Stimulated activated CD4-positive, alpha-beta T cell treated with anti-CD3 and anti-CD28 coated beads, TNF-alpha, amount 100 ng/mL, for 24 hours (primary cell): ENCODE data around the gene LTBP1.
"Not testable (repeated sequence)": the region's sequence is repeated elsewhere in the genome, so short reads cannot be mapped to it uniquely, and the experiment has no call there.

Source experiments
- DNase-seq, 3 experiments: peaks; one replicate each; pipeline ENCODE4 v3.0.0-alpha.2; 2020; ENCODE audit warnings: low read depth in 3 of 3

The LTBP1 gene

DNA sequence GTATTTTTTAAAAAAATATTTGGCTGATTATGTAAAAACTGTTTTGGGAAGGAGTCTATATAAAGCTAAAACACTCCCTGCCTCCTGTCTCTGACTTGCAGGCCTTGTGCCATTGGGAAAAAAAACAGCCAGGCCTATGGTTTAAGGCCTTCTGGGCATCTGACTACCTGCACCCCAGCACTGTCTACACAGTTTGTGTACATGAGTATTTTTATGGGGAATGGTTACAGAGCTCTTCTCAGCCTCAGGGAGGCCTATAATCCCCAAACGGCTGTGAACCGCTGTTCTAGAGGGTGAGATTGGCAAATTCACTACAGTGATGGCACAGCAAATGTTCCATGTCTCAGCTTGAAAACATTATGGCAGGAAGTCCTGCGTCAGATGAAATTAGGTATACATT lies 96.1 kb downstream of the LTBP1 start:
- no peak for DNase-seq

DNA sequence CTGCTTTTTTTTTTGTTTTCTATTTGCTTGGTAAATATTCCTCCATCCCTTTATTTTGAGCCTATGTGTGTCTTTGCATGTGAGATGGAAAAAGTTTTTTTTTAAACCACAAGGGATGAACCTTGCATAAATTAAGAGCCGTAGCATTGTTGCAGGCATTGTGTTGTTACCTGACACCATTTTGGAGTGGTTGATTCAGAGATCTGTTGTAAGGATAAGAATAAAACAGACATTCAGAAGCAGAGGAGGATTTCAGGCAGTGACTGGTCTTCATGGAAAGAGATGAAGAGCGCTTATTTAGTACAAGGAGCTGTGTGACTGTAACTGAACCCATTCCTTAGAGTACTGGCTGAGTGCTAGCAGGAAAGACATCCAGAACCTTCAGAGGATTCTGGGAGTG lies 101.2 kb downstream of the LTBP1 start:
- DNase-seq: no peak

DNA sequence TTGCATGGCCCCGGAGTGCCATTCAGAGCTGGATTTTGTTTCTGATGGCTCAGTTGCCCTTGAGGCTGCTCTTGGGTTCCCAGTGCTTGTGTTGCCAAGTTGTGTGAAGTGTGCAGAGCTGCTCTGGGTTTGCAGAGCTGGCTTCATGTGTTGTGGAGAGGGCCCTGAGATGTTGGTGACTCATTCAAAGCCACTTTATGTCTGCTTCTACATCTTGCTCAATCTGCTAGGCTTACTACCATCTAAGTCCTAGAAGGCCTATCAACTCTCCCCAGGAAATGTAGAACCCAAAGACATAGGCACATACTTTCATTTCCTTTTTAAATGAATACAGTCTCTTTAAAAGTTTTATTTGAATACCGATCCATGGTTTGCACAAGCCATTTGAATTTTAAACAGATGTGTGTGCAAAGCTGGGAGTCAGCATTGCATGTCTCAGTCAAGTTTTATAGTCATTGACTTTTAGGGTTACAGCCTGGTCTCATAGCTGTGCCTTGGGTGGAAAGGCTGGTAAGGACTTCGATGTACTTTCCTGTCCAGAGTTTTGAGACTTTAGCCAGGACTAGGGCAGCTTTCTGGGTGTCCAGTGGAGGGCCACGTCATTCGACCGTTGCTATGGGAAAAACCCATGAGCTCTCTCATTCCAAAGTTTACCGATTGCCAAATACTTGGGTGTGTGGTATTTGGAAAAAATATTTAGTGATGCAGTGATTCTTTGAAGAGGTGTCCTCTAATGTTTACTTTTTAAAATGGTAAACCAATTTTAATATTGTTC lies 105.0 kb downstream of the LTBP1 start:
- DNase-seq: no peak

DNA sequence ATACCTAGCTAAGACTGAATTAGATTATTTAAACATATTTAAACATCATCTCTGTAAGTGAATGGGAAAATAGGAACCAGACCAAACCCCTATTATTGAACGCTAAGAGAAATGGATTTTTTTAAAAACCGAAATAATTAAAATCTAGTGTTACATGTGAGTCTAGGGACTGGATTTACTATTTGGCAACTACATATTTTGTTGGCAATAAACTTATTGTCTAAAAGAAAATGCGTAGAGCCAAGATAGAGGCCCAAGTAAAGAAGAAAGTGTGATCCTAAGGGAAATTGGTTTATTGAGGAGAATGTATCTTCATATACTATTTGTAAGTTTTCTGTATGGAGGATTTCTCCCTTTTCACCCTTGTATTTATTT lies 105.6 kb downstream of the LTBP1 start:
- DNase-seq: no peak

DNA sequence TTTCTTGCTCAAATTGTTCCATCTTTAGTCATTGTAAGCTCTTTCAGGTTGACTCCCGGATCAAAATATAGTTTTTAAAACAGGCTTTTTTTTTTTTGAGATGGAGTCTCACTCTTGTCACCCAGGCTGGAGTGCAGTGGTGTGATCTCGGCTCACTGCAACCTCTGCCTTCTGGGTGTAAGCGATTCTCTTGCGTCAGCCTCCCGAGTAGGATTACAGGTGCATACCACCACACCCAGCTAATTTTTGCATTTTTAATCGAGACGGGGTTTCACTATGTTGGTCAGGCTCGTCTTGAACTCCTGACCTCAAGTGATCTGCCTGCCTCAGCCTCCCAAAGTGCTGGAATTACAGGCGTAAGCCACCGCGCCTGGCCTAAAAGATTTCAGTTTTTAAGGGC lies 106.0 kb downstream of the LTBP1 start:
- DNase-seq: not testable (repeated sequence)

DNA sequence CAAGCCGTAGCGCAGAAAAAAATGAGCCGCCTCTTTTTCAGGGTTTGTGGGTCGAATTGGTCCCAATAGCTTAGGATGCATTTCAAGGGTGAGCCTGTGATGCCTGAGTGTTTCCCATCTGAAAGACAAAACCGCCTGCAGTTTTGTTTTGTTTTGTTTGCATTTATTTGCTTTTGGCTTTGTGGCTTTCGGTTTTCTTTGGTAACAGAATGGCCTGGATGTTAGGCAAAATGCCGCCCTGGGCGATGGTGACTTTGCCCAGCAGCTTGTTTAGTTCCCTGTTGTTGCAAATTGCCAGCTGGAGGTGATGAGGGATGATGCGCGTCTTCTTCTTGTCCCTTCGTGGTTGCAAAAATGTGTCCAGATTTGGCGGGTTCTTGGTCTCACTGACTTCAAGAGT lies 109.4 kb downstream of the LTBP1 start:
- DNase-seq: no peak

DNA sequence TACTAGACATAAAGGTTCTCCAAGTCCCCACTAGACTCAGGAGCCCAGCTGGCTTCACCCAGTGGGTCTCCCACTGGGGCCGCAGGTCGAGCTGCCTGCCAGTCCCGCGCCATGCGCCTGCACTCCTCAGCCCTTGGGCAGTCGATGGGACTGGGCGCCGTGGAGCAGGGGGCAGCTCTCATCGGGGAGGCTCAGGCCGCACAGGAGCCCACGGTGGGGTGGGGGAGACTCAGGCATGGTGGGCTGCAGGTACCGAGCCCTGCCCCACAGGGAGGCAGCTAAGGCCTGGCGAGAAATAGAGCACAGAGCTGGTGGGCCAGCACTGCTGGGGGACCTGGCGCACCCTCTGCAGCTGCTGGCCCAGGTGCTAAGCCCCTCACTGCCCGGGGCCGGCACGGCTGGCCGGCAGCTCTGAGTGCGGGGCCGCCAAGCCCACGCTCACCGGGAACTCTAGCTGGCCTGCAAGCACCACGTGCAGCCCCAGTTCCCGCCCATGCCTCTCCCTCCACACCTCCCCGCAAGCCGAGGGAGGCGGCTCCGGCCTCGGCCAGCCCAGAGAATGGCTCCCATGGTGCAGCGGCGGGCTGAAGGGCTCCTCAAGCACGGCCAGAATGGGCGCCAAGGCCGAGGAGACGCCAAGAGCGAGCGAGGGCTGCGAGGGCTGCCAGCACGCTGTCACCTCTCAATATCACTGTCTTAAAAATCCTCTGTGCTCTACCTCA lies 110.7 kb downstream of the LTBP1 start:
- not testable (repeated sequence) for DNase-seq

DNA sequence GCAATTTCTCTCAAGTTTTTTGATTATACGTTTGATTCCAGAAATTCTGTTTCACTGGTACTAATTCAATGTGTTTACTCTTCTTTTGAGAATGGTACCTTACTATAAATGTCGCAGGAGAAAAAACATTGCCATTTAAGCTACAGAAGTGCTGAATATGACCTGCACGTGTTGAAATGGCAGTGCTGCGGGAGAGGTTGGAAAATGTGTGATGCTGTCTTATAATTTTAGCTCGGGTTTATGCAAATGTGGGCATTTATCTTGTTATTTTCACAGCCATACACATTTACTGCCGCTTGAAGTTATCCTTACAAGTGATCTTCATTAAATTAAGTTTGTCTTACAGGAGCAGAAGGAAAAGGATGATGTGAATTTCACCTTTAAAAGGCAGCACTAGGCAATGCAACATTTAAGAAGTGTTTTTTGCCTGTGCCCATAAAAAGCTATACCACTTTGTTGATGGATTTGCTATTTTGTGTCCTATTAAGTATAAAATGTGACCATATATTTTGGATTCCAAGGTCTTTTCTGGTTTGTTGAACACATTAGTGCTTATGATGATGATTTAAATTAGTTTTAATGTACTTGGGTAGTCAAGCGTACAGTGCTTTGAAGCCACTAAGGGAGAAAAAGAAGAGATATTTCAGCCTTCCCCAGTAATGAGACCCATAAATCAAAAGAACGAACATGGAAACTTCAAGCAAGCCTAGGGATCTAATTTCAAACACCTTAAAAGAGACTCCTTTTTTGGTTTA lies 112.1 kb downstream of the LTBP1 start:
- DNase-seq: no peak

DNA sequence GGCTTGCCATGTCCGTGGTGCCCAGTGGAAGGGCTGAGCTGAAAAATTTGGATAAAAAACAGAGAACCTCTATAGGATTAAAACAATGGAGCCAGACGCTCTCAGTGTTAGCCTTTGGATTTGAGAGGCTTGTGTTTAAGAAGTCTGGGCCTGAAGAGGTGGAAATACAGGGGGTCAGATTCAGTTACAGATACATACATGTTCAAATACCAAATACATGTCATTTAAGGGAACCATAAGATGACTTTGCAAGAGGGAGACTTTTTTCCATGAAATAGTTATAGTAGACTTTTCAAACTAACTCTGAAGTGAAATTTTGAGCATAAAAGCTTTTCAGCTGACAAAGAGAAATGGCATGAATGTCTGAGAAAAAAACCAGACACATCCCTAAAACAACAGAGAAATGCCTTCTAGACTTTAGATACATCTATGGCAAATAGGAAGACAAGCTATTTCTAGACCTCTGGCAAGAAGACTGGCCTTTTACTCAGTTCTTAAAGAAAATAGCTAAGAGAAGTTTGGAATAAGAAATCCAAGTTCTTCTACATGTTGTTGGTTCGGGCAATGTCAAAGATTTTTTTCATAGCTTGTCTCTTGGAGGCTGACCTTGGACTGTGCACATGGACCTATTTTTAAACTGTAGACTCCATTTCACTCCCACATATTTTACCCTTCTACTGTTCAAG lies 112.9 kb downstream of the LTBP1 start:
- DNase-seq: no peak

DNA sequence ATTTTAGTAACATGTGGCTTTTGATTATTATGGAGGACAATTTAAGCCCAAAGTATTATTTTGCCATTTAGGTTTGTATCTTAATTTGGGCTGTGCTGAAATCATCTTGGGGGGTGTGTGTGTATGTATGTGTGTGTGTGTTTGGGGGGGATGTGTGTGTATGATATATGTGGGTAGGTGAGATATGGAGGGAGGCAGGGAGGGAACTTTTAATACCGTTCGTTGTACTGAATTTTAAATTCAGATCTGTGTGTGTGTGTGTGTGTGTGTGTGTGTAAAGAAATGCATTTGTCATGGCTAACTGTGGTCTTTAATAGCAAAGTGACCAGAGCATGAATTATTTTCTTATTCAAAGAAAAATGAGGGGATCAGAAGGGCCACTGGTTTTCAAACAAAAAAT lies 113.7 kb downstream of the LTBP1 start:
- DNase-seq: no peak

DNA sequence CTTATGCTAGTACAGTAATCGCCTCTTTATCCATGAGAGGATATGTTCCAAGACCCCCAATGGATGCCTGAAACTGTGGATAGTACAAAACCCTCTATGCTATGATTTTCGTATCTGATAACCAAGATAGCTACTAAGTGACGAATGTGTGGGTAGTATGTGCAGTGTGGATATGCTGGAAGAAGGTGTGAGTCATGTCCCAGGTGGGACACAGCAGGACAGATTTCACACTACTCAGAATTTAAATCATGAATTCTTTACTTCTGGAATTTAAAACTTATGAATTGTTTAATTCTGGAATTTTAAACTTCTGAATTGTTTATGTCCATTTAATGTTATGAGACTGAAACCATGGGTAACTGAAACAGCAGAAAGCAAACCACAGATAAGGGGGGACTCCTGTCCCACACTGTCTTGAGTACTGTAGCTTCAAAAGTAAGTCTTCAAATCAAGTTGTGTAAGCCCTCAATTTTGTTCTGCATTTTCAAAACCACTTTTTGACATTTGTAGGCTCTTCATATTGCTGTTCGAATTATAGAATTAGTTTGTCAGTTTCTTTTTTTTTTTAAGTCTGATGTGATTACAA lies 116.0 kb downstream of the LTBP1 start:
- DNase-seq: no peak

DNA sequence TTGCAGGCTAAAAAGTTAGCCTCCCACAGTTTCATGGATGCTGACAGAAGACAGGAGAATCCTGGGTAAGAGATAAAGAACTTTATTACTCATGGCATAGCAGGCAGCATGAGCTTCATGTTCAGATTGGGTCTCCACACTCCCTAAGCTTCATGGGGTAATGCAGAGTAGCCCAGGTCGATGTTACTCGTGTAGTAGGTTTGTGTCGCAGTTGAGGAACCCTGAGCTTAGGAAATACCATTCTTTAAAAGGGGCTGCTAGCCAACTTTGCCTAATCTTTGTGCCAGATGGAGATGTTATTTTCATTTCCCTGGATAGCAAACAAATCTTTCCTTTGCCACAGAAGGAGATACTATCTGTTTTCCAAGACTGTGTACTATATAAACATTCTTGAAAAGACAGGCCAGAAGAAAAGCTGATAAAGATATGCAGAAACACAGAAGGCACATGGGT lies 117.6 kb downstream of the LTBP1 start:
- no peak for DNase-seq

DNA sequence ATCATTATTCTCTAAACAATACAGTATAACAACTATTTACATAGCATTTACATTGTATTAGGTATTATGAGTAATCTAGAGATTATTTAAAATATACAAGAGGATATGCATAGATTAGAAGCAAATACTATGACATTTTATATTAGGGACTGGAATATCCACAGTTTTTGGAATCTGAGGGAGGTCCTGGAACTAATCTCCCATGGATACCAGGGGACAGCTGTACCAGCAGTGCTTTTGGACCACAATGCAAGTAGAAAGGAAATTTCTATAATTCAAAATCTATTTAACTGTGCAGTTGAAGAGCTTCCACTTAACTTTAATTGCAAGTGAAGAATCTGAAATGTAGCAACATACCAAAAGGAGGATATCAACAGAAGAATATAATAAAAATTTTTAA lies 120.8 kb downstream of the LTBP1 start:
- no peak for DNase-seq

DNA sequence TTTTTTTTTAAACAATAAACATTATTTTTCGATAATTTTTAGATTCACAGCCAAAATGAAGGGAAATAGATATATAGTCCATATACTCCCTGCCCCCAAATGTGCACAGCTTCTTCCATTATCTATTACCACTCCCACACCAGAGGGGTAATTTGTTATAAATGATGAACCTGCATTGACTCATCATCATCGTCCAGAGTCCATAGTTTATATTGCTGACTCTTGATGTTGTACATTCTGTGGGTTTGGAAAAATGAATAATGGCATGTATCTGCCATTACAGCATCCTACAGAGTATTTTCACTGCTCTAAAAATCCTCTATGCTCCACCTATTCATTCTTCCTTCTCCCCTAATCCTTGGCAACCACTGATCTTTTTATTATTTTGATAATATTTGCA lies 121.5 kb downstream of the LTBP1 start:
- DNase-seq: no peak

DNA sequence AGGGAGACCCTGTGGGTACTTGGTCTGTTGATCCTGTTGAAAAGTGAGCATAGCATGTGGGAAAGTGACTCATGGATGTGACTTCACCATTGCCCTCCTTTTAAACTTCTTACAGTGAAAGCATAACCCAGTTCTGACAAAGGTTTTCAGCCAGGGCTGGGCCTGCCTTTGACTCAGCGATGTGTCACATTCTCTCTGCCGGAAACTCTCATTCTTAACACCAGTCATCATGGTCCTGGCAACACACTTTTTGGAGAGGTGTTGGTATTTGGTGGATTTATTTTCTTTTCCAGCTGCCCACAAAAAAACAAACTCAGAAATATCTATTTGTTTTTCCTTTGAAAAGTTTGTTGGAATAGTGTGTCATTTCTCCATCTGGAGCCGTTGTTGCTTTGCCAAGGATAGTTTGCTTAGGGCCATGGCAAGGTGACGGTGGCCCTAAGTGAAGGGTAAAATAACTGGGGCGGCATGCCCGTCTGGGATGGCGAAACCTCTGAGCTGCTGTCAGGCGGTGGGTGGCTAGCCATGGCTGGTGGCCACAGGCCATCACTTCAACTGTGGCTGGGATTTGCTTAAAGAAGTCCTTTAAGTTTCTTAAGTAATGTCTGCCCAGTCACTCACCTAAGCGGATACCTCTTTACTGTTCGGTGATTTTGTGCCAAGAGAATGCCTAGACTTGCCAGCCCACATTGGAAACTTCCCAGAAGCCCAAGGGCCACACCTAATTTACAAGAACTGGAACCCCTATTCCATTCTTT lies 123.3 kb downstream of the LTBP1 start:
- DNase-seq: peak in 2 of 3 experiments; percentile 5 to 41

DNA sequence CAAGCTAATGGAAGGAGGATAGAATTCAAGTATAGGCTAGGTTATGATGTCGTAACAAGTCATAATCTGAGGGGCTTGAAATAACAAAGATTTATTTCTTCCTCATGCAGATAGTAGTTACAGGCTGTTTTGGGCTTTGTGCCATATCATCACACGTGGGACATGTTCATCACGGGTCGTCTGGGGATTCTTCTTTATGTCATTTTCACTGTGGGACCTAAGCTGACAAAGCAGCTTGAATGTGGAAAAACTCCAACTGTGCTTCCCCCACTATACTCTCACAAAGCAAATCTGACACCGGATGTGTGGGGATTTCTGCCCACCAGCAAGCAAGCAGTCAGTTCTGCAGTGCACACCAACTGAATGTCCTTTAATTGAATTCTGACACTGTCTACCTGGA lies 124.8 kb downstream of the LTBP1 start:
- DNase-seq: no peak

DNA sequence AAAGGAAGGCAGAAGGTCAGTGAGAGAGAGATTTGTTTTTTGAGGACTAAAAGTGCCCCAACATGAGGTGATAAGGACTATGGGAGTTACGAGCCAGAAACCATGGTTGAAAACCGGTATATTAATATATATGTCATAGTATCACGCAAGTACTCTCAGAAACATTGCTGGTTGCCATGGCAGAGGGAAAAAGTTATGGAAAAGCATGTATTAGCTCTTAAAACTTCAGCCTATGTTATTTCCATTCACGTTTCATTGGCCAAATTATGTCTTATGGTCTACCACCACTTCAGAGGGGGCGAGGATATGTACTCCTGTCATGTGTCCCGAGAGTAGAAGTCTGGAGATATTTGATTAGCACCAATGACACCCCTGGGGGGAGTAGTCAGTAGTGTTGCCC lies 125.9 kb downstream of the LTBP1 start:
- DNase-seq: no peak

DNA sequence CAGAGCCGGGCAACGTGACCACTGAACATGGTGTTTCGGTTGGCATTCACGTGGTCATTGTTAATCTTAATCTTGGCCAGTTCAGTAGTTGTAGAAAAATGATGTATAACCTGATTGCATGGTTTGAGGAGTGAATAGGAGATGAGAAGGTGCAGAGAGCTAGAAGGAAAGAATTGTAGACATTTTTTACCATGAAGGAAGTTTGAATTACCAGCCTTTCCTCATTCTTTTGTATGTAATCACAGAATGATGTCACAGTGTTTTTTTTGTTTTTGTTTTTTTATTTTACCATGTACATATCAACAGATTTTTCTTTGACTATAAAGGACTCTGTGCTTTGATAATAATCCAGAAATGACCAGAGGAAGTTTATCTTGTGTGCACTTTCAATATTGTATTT lies 126.3 kb downstream of the LTBP1 start:
- no peak for DNase-seq

DNA sequence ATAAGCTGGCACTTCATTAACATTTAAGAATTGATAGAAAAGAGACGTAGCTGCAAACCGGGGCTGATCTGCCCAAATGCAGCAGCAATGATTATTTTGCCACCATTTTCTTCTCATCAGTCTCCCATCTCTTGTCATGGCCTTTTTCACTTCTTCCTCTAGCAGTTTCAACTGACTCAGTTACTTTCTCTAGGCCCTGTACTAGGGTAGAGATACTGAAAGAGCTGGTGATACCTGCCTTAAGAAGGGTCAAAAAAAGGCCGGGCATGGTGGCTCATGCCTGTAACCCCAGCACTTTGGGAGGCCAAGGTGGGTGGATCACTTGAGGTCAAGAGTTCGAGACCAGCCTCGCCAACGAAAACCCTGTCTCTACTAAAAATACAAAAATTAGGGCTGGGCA lies 127.4 kb downstream of the LTBP1 start:
- no peak for DNase-seq

DNA sequence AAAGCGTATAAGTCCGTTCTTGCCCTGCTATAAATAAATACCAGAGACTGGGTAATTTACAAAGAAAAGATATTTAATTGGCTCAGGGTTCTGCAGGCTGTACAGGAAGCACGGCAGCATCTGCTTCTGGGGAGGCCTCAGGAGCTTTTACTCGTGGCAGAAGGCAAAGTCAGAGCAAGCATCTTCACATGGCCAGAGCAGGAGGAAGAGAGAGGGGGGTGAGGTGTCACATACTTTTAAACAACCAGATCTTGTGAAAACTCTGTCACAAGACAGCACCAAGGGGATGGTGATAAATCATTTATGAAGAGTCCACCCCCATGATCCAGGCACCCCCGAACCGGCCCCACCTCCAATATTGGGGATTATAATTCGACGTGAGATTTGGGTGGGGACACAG lies 130.6 kb downstream of the LTBP1 start:
- DNase-seq: no peak

DNA sequence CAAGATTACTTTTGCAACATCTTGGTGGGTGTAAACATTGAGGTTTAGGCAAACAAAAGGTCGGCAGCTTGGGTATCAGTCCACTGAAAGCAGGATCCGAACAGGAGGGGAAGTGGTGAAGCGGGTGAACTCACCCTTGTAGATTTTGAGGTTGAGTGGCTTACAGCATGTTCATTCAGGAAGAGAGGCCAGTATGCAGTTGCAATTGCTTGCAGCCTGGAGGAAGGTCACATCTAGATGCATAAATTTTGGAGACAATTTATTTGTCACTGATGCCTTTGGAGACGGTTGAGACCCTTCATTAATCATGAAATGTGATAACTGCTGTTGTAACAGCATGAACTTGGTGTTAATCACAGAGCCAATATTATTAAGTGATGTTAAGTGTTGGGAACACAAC lies 131.1 kb downstream of the LTBP1 start:
- no peak for DNase-seq
